Activated effector memory CD4-positive, alpha-beta T cell treated with anti-CD3 and anti-CD28 coated beads, Interleukin-2, amount 50 U/mL, for 16 hours (primary cell): Measurements from ENCODE around the gene USP48.
"Not testable (repeated sequence)": the region's sequence is repeated elsewhere in the genome, so short reads cannot be mapped to it uniquely, and the experiment has no call there.

ENCODE experiments used
- DNase-seq: peaks from one replicate; pipeline ENCODE4 v3.0.0-alpha.2; 2020

Gene USP48

GRCh38 chr1:21633992-21634805 is 148.8 kb downstream of the USP48 start:
- DNase-seq, result no peak

GRCh38 chr1:21633141-21633755 is 149.7 kb downstream of the USP48 start:
- DNase-seq, result no peak

GRCh38 chr1:21631944-21632887 is 150.7 kb downstream of the USP48 start:
- DNase-seq, result no peak

- not testable (repeated sequence) for DNase-seq
Observed at GRCh38 chr1:21631590-21631943, 151.4 kb downstream of the USP48 start.

- no peak for DNase-seq
Observed at GRCh38 chr1:21630571-21631343, 152.2 kb downstream of the USP48 start.

- no peak for DNase-seq
Observed at GRCh38 chr1:21629971-21630370, 153.0 kb downstream of the USP48 start.

GRCh38 chr1:21628798-21629393 is 154.1 kb downstream of the USP48 start:
- DNase-seq, result no peak
